Stimulated activated memory B cell treated with anti-CD40 and anti-IgM and Interleukin-4, amounts not matched to agents 10 μg/mL and 1 μg/mL and 100 μg/mL, for 72 hours (primary cell): ENCODE measurements around the gene LAMC3.

Experiments used
- ATAC-seq: fragments of 150-1000 bp; cut with Tn5 transposase; 2 replicates; pipeline ENCODE4 v1.10.0; 2021
- H3K27ac Mint-ChIP-seq: one replicate; pipeline ENCODE4 v1.8.0; 2022; ENCODE audit warnings: mild to moderate bottlenecking, mixed read lengths
- H3K27me3 Mint-ChIP-seq: one replicate; pipeline ENCODE4 v1.8.0; 2022; ENCODE audit warnings: mixed read lengths
- H3K36me3 Mint-ChIP-seq: one replicate; pipeline ENCODE4 v1.8.0; 2022; ENCODE audit warnings: mixed read lengths
- H3K4me1 Mint-ChIP-seq: one replicate; pipeline ENCODE4 v1.8.0; 2022; ENCODE audit warnings: mixed read lengths
- H3K4me3 Mint-ChIP-seq: one replicate; pipeline ENCODE4 v1.8.0; 2022; ENCODE audit warnings: mild to moderate bottlenecking, moderate library complexity, mixed read lengths
- H3K9me3 Mint-ChIP-seq: one replicate; pipeline ENCODE4 v1.8.0; 2022; ENCODE audit warnings: mixed read lengths

The LAMC3 gene

GRCh38 chr9:131024978-131025868 lies 16.2 kb downstream of the LAMC3 start:
- no peak overlapping the region for H3K27ac Mint-ChIP-seq
- no peaks in the 10 kb centered on the region for H3K36me3 Mint-ChIP-seq
- H3K9me3 Mint-ChIP-seq = peaks cover 3% of the 10 kb centered on the region
- no peak for ATAC-seq
- peaks cover 20% of the 10 kb centered on the region for H3K27me3 Mint-ChIP-seq
- no peak overlapping the region for H3K4me3 Mint-ChIP-seq
- H3K4me1 Mint-ChIP-seq = no peaks in the 10 kb centered on the region

DNA sequence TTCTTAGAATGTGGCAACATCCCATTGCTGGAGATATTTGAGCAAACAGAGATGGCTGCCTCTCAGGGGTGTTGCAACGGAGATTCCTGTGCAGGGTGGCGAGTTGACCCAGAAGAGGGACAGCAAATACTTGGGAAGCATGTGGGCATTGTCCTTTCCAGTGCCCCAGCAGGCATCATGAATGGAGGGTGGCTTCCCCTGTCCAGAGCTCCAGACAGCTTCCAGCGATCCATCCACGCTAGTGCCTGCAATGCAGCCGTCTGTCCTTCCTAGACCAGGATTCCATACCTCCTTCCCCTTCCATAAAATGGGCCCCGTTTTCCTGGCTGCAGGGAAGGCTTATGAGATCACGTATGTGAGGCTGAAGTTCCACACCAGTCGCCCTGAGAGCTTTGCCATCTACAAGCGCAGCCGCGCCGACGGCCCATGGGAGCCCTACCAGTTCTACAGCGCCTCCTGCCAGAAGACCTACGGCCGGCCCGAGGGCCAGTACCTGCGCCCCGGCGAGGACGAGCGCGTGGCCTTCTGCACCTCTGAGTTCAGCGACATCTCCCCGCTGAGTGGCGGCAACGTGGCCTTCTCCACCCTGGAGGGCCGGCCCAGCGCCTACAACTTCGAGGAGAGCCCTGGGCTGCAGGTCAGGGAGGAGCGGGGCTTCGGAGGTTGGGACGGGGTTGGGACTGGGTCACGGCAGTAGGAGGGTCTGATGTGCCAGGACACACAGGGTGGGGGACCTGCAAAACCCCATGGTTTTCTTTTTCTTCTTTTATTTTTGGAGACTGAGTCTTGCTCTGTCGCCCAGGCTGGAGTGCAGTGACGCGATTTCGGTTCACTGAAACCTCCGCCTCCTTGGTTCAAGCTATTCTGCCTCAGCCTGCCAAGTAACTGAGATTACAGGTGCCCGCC lies 17.2 kb downstream of the LAMC3 start:
- ATAC-seq = no peak
- H3K4me3 Mint-ChIP-seq = no peak overlapping the region
- H3K36me3 Mint-ChIP-seq = no peaks in the 10 kb centered on the region
- no peaks in the 10 kb centered on the region for H3K4me1 Mint-ChIP-seq
- no peak overlapping the region for H3K27ac Mint-ChIP-seq
- H3K9me3 Mint-ChIP-seq = no peaks in the 10 kb centered on the region
- peaks cover 20% of the 10 kb centered on the region for H3K27me3 Mint-ChIP-seq

- Mint-ChIP-seq H3K4me1 (no peaks in the 10 kb centered on the region), H3K36me3 (no peaks in the 10 kb centered on the region), H3K27me3 (peaks cover 24% of the 10 kb centered on the region), H3K27ac (no peak overlapping the region), H3K4me3 (no peak overlapping the region), H3K9me3 (no peaks in the 10 kb centered on the region)
- no peak for ATAC-seq
Measured at GRCh38 chr9:131027048-131027871, 18.3 kb downstream of the LAMC3 start.

- Mint-ChIP-seq H3K27me3 (peaks cover 30% of the 10 kb centered on the region), H3K4me1 (no peaks in the 10 kb centered on the region)
Measured at GRCh38 chr9:131027872-131028179, 18.9 kb downstream of the LAMC3 start.

GRCh38 chr9:131028221-131028884 lies 19.4 kb downstream of the LAMC3 start:
- H3K9me3 Mint-ChIP-seq = no peaks in the 10 kb centered on the region
- no peaks in the 10 kb centered on the region for H3K4me1 Mint-ChIP-seq
- no peaks in the 10 kb centered on the region for H3K36me3 Mint-ChIP-seq
- ATAC-seq = no peak
- no peak overlapping the region for H3K4me3 Mint-ChIP-seq
- H3K27me3 Mint-ChIP-seq = peaks cover 35% of the 10 kb centered on the region
- H3K27ac Mint-ChIP-seq = no peak overlapping the region

More at GRCh38 chr9:131027872-131028179, 18.9 kb downstream of the LAMC3 start:
- Mint-ChIP-seq H3K9me3 (no peaks in the 10 kb centered on the region), H3K4me3 (no peak overlapping the region), H3K36me3 (no peaks in the 10 kb centered on the region), H3K27ac (no peak overlapping the region)
- ATAC-seq = no peak

DNA sequence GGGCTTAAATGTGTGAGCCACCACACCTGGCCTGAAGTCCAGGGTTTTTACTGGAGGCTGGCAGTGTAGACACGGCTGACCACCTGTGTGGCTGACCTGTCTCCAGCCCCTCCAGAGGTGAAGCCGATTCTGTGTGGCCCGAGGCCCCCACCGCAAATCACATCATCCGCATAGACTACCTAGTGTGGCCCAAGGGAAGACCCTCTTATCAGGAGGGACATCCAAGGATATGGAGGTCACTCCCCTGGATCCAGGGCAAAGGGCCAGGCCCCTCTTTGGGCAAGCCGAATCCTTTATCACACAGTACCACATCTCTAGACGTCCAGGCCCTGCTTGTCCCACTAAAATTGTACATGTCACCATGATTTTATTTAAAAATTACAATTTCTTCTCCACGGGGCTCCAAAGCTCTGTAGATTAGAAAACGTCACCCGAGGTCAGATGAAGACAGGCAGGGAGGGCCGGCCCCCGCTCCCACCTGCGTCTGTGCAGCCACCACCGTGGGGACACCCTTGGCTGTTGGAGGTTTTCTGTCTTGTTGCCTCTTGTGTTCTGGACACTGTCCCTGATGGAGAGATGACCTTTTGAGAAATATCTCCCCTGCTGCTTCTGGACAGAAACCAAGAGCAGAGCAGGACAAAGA lies 20.1 kb downstream of the LAMC3 start:
- H3K4me3 Mint-ChIP-seq = no peak overlapping the region
- H3K9me3 Mint-ChIP-seq = no peaks in the 10 kb centered on the region
- ATAC-seq = no peak
- no peaks in the 10 kb centered on the region for H3K36me3 Mint-ChIP-seq
- no peaks in the 10 kb centered on the region for H3K4me1 Mint-ChIP-seq
- peaks cover 41% of the 10 kb centered on the region for H3K27me3 Mint-ChIP-seq
- no peak overlapping the region for H3K27ac Mint-ChIP-seq

GRCh38 chr9:131029574-131029952 lies 20.6 kb downstream of the LAMC3 start:
- Mint-ChIP-seq H3K27me3 (peaks cover 37% of the 10 kb centered on the region), H3K36me3 (no peaks in the 10 kb centered on the region), H3K4me1 (no peaks in the 10 kb centered on the region), H3K9me3 (no peaks in the 10 kb centered on the region), H3K27ac (no peak overlapping the region), H3K4me3 (no peak overlapping the region)
- ATAC-seq = no peak

GRCh38 chr9:131030239-131031004 lies 21.4 kb downstream of the LAMC3 start:
- no peak overlapping the region for H3K27ac Mint-ChIP-seq
- H3K9me3 Mint-ChIP-seq = no peaks in the 10 kb centered on the region
- H3K36me3 Mint-ChIP-seq = no peaks in the 10 kb centered on the region
- ATAC-seq = no peak
- peaks cover 28% of the 10 kb centered on the region for H3K27me3 Mint-ChIP-seq
- no peaks in the 10 kb centered on the region for H3K4me1 Mint-ChIP-seq
- H3K4me3 Mint-ChIP-seq = no peak overlapping the region

DNA sequence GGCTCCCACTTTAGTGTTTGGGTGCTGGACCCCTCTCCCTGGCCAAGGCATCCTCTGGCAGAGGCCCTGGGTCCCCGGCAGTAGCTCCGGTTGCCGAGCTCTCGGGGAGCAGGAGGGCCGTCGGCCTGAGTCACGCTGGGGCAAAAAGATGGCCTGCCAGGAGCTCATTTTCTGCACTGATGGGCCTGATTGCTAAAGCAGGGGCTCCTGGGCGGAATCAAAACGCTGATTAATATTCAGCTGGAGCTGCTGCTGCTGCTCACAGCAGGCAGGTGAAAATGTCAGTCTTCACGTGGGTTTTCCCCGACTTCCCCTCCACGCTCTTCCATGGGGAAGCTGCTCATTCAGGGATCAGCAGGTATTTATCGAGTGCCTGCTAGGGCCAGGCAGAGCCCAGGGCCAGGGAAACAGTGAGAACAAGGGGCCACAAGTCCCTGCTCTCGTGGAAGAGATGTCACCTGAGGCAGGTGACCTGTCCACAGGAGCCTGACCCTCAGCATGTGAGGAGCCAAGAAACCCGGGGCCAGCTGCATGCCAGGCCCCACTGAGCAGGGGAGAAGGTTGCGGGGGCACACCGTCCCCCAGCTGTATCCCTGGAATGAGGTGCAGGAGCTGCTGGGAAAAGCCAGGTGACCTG lies 22.1 kb downstream of the LAMC3 start:
- Mint-ChIP-seq H3K27ac (no peak overlapping the region), H3K9me3 (no peaks in the 10 kb centered on the region), H3K4me3 (no peak overlapping the region), H3K36me3 (no peaks in the 10 kb centered on the region), H3K4me1 (no peaks in the 10 kb centered on the region), H3K27me3 (peaks cover 21% of the 10 kb centered on the region)
- ATAC-seq = no peak

DNA sequence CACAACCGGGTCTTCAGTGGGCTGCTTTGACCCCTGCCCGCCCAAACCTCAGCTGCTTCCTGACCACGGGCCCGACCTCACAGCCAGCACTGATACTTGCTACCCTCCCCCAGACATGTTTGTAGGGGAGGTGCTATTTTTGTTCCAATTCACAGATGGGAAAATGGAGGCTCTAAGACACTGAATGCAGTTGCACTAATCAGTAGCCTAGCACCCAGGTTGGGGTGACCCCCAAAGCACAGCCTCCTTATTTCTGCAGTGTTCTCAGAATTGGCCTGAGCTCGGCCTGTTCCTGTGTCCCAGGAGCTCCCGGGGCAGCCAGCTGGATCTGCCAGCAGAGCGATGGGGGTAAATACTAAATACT lies 22.6 kb downstream of the LAMC3 start:
- ATAC-seq = no peak
- no peak overlapping the region for H3K27ac Mint-ChIP-seq
- no peaks in the 10 kb centered on the region for H3K36me3 Mint-ChIP-seq
- H3K27me3 Mint-ChIP-seq = peaks cover 21% of the 10 kb centered on the region
- H3K4me1 Mint-ChIP-seq = no peaks in the 10 kb centered on the region
- no peak overlapping the region for H3K4me3 Mint-ChIP-seq
- H3K9me3 Mint-ChIP-seq = no peaks in the 10 kb centered on the region

DNA sequence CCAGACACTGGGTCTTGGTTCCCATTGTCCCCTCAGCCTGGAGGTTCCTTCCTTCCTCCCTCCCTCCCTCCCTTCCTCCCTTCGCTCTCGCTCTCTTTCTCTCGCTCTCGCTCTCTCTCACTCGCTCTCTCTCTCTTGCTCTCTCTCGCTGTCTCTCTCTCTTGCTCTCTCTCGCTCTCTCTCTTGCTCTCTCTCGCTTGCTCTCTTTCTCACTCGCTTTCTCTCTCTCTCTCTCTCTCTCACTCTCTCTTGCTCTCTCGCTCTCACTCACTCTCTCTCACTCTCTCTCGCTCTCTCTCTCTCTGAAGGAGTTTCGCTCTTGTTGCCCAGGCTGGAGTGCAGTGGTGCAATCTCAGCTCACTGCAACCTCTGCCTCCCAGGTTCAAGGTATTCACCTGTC lies 23.4 kb downstream of the LAMC3 start:
- Mint-ChIP-seq H3K4me3 (no peak overlapping the region), H3K4me1 (no peaks in the 10 kb centered on the region), H3K36me3 (no peaks in the 10 kb centered on the region), H3K27me3 (peaks cover 25% of the 10 kb centered on the region), H3K27ac (no peak overlapping the region), H3K9me3 (no peaks in the 10 kb centered on the region)
- ATAC-seq = no peak

DNA sequence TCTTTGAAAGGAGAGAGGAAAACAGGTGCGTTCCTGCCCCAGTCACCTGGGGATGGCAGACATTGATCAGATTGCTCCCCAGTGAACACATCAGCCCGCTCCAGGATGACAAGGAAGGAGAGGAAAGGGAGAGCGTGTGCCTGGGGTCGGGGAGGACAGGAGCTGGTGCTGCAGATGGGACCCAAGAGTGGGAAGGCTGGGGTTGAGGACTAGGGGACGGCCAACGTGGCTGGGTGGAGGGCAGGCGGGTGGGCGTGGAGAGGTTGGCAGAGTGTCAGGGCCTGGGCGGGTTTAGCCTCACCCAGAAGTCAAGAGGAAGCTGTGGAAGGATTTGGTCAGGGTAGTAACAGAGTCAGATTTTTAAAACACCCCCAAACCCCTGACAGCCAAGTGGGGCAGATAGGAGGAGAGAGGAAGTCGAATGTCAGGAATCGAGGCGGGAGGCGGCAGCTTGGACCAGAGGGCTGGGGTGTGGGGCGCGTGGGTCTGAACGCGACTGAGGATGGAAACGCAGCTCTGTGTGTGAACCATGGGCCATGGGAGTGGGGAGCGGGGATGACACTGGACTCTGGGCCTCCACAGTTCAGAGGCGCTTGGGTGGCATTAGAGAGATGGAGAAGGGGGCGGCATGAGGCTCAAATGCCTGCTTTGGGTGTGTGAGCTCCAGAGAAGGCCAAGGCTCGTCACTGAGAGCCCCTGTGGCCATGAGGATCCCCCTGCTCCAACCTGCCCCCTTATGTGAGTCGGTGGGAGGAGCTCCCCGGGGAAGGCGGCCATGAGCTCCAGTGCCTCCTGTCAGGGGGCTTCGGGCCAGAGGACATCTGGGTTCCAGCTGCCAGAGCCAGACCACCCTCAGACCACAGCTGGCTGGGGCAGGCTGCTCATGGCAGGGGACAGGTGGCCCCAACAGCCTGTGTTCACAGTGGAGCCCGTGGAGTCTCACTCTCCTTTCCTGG lies 24.6 kb downstream of the LAMC3 start:
- no peaks in the 10 kb centered on the region for H3K36me3 Mint-ChIP-seq
- H3K4me3 Mint-ChIP-seq = no peak overlapping the region
- peaks cover 37% of the 10 kb centered on the region for H3K27me3 Mint-ChIP-seq
- H3K4me1 Mint-ChIP-seq = peaks cover 6% of the 10 kb centered on the region
- no peak for ATAC-seq
- H3K27ac Mint-ChIP-seq = no peak overlapping the region
- H3K9me3 Mint-ChIP-seq = no peaks in the 10 kb centered on the region

DNA sequence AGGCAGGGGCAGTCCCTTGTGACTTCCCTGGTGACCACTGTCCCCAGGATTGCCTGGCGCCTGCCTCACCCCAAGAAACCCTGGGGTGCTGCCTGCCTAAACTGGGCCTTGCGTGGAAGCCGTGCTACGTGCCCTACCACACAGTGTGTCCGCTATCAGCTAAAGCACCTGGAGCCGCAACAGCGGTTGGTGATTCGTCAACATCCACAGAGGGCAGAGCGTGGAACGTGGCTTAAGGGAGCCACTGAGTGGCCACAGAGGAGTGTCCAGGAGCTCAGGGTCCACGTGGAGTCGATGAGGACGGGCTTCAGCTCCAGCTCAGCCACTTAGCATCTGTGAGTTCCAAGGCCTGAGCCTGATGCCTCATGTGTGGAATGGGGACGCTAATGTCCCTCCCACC lies 25.3 kb downstream of the LAMC3 start:
- H3K4me1 Mint-ChIP-seq = peaks cover 6% of the 10 kb centered on the region
- peaks cover 44% of the 10 kb centered on the region for H3K27me3 Mint-ChIP-seq
- no peak overlapping the region for H3K27ac Mint-ChIP-seq
- H3K4me3 Mint-ChIP-seq = no peak overlapping the region
- no peaks in the 10 kb centered on the region for H3K9me3 Mint-ChIP-seq
- ATAC-seq = no peak
- H3K36me3 Mint-ChIP-seq = no peaks in the 10 kb centered on the region
